Osteoblast (primary cell): ENCODE data around the gene ITSN1. TPM values are rescaled to one million over a fixed set of nuclear protein-coding genes. Genes with fewer than 3 reads are reported as not detected.
"Not testable (repeated sequence)": the region's sequence is repeated elsewhere in the genome, so short reads cannot be mapped to it uniquely, and the experiment has no call there.

Source experiments
- DNase-seq: peaks from one replicate; pipeline ENCODE4 v3.0.0; 2011; ENCODE audit warnings: low spot score, mixed read lengths; ENCODE audit not compliant: insufficient read length; ENCODE audit errors: missing footprints
- H2AFZ ChIP-seq: 2 replicates; pipeline ENCODE4 v1.6.0; 2011; ENCODE audit warnings: mild to moderate bottlenecking, low read length
- H3K27ac ChIP-seq: 2 replicates; pipeline ENCODE4 v1.5.1; 2011; ENCODE audit warnings: mild to moderate bottlenecking, low read depth, low read length, moderate library complexity
- H3K27me3 ChIP-seq: 2 replicates; pipeline ENCODE4 v1.6.0; 2012; ENCODE audit warnings: mild to moderate bottlenecking, control low read depth, inconsistent platforms, low read length, moderate library complexity; ENCODE audit not compliant: insufficient read depth
- H3K36me3 ChIP-seq: 2 replicates; pipeline ENCODE4 v1.5.1; 2011; ENCODE audit warnings: mild to moderate bottlenecking, low read length, control low read depth, moderate library complexity; ENCODE audit not compliant: insufficient read depth
- H3K4me1 ChIP-seq: 2 replicates; pipeline ENCODE4 v1.5.1; 2011; ENCODE audit warnings: mild to moderate bottlenecking, low read length, control low read depth, moderate library complexity; ENCODE audit not compliant: insufficient read depth
- H3K4me2 ChIP-seq: 2 replicates; pipeline ENCODE4 v1.6.0; 2011; ENCODE audit warnings: mild to moderate bottlenecking, low read length; ENCODE audit not compliant: insufficient read depth
- H3K4me3 ChIP-seq: fragments of 200-600 bp; sonication (generic); 3 replicates; pipeline ENCODE4 v1.5.1; 2012; ENCODE audit warnings: mild to moderate bottlenecking, low read length, inconsistent platforms; ENCODE audit not compliant: insufficient read depth
- H3K79me2 ChIP-seq: 2 replicates; pipeline ENCODE4 v1.6.0; 2012; ENCODE audit warnings: mild to moderate bottlenecking, low read length, control low read depth, inconsistent platforms; ENCODE audit not compliant: insufficient read depth
- H3K9me3 ChIP-seq: 2 replicates; pipeline ENCODE4 v1.5.1; 2011; ENCODE audit warnings: low read depth, low read length, control low read depth
- H4K20me1 ChIP-seq: 2 replicates; pipeline ENCODE4 v1.6.0; 2012; ENCODE audit warnings: mild to moderate bottlenecking, low read length, control low read depth; ENCODE audit not compliant: insufficient read depth
- CTCF ChIP-seq: IDR thresholded peaks from 2 replicates; pipeline ENCODE4 v1.5.1; 2011; ENCODE audit warnings: mild to moderate bottlenecking, low read depth, low read length, moderate library complexity; ENCODE audit errors: extremely low read depth
- total RNA-seq: library from RNA; depleted of rRNA; stranded (reverse); fragments of >200 nt; gene quantifications from 2 replicates; pipeline ENCODE4 v1.2.3, GENCODE V29; 2012

ITSN1 gene
- total RNA-seq, 1 donor, result 42.7 TPM

- Histone ChIP-seq H3K36me3 (peaks cover 4% of the 10 kb centered on the region), H2AFZ (no peak overlapping the region), H3K27me3 (no peaks in the 10 kb centered on the region), H3K27ac (no peak overlapping the region), H3K4me2 (no peak overlapping the region), H3K9me3 (no peaks in the 10 kb centered on the region), H4K20me1 (peaks cover 12% of the 10 kb centered on the region), H3K4me1 (peaks cover 17% of the 10 kb centered on the region), H3K79me2 (peaks cover 77% of the 10 kb centered on the region), H3K4me3 (no peak overlapping the region)
- DNase-seq, result no peak
- no peak for TF ChIP-seq CTCF
These were observed 66.6 kb downstream of the ITSN1 start for GRCh38 chr21:33708874-33709273.

GRCh38 chr21:33712022-33712803, 69.9 kb downstream of the ITSN1 start:
- Histone ChIP-seq H3K4me2 (no peak overlapping the region), H3K79me2 (peaks cover 75% of the 10 kb centered on the region), H3K4me3 (no peak overlapping the region), H2AFZ (no peak overlapping the region), H3K4me1 (peaks cover 3% of the 10 kb centered on the region), H4K20me1 (peaks cover 12% of the 10 kb centered on the region), H3K27me3 (no peaks in the 10 kb centered on the region), H3K36me3 (peaks cover 6% of the 10 kb centered on the region), H3K27ac (no peak overlapping the region), H3K9me3 (no peaks in the 10 kb centered on the region)
- no peak for TF ChIP-seq CTCF
- no peak for DNase-seq

GRCh38 chr21:33721081-33721480, 78.8 kb downstream of the ITSN1 start:
- TF ChIP-seq CTCF, result no peak
- Histone ChIP-seq H2AFZ (no peak overlapping the region), H3K79me2 (peaks cover 13% of the 10 kb centered on the region), H3K4me1 (no peaks in the 10 kb centered on the region), H3K4me3 (no peak overlapping the region), H3K27ac (no peak overlapping the region), H3K9me3 (no peaks in the 10 kb centered on the region), H3K4me2 (no peak overlapping the region), H4K20me1 (no peaks in the 10 kb centered on the region), H3K36me3 (peaks cover 21% of the 10 kb centered on the region), H3K27me3 (no peaks in the 10 kb centered on the region)
- DNase-seq, result no peak

GRCh38 chr21:33729139-33729538, 86.8 kb downstream of the ITSN1 start:
- DNase-seq, H3K79me2 ChIP-seq, H4K20me1 ChIP-seq, H3K4me2 ChIP-seq, H3K9me3 ChIP-seq, H3K27ac ChIP-seq, H3K4me1 ChIP-seq, H3K4me3 ChIP-seq, H2AFZ ChIP-seq, H3K36me3 ChIP-seq, H3K27me3 ChIP-seq: not testable (repeated sequence)
